Activated CD8-positive, alpha-beta memory T cell treated with anti-CD3 and anti-CD28 coated beads, Interleukin-2, amount 10 ng/mL, durations not matched to agents 7 days and 5 days (primary cell): ENCODE measurements around the gene TOLLIP. TPM values are rescaled to one million over a fixed set of nuclear protein-coding genes. Genes with fewer than 3 reads are reported as not detected.
"Not testable (repeated sequence)": the region's sequence is repeated elsewhere in the genome, so short reads cannot be mapped to it uniquely, and the experiment has no call there.

Experiments
- ATAC-seq: fragments of 150-1000 bp; cut with Tn5 transposase; one replicate; pipeline ENCODE4 v1.10.0; 2021; ENCODE audit warnings: moderate library complexity
- CTCF ChIA-PET: fragments of 350-600 bp; sonication (Branson Sonifier 250); formaldehyde crosslinking; loops from one replicate; lab custom pipeline; 2021; ENCODE audit warnings: antibody characterized with exemption; lab: Charles Lee
- DNase-seq: peaks from one replicate; pipeline ENCODE4 v3.0.0-alpha.2; 2020
- H3K27ac Mint-ChIP-seq: one replicate; pipeline ENCODE4 v1.8.0; 2021; ENCODE audit warnings: mild to moderate bottlenecking, mixed read lengths
- H3K27me3 Mint-ChIP-seq: one replicate; pipeline ENCODE4 v1.8.0; 2021; ENCODE audit warnings: mixed read lengths
- H3K36me3 Mint-ChIP-seq: one replicate; pipeline ENCODE4 v1.8.0; 2021; ENCODE audit warnings: mild to moderate bottlenecking, mixed read lengths
- H3K4me1 Mint-ChIP-seq: one replicate; pipeline ENCODE4 v1.8.0; 2021; ENCODE audit warnings: mixed read lengths
- H3K4me3 Mint-ChIP-seq: one replicate; pipeline ENCODE4 v1.8.0; 2021; ENCODE audit warnings: mild to moderate bottlenecking, moderate library complexity, mixed read lengths
- H3K9me3 Mint-ChIP-seq: one replicate; pipeline ENCODE4 v1.8.0; 2022; ENCODE audit warnings: low read depth, mixed read lengths
- total RNA-seq, 2 experiments: library from RNA; stranded (reverse); gene quantifications; one replicate each; pipeline ENCODE4 v1.2.3, GENCODE V29; 2021

TOLLIP gene
- total RNA-seq: 10 to 100 TPM; 33.3 to 35.8 TPM

DNA sequence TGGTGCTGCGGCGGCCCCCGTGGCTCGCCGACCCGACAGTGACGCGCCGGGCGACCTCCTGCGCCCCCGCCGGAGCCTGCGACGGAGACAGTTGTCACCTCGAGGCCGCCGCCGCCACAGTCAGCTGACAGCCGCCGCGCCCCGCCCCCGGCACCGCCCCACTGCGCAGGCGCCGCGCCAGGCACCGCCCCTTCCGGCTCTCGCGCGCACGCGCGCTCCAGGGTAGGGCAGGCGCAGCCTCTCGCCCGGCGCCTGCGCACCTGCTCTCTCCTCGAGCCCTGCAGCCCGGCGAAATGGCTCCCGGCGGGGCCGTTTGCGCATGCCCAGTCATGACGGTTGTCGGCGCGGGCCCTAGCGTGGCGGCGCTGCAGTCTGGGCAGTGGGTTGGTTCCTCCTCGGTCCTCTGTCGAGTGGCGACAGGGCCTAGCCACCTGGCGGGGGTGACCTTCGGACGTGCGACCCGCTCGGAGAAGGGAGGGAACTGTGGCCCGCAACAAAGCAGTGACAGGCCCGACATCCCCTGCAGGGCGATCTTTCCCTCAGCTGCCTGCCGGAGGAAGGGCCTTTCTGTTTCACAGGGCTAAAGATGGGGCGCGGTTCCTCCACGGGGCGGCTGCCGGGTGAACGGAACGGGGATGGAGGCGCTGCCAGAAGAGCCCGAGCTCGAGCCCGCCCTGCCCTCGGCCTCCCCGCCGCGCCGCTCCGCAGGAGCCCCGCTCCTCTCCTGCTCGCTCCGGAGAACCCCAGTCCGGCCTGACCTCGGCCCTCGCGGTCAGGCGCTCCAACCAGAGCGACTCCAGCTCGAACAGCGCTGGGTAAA, at the start of gene TOLLIP:
Gene TOLLIP (minus strand): TSS at position 135 of the 820 bp plus-strand sequence. CDS start 134 bp downstream, at position 1.
- DNase-seq: peak; percentile 97
- peaks cover 7% of the 10 kb centered on the region for H3K9me3 Mint-ChIP-seq
- H3K4me3 Mint-ChIP-seq: peak within 1 kb of the TSS; percentile 88
- H3K27me3 Mint-ChIP-seq: peaks cover 12% of the 10 kb centered on the region
- H3K4me1 Mint-ChIP-seq: peaks cover 29% of the 10 kb centered on the region
- CTCF ChIA-PET: interaction anchor here (0.7 to 3.0 kb wide), 8 partner anchors 11 to 265 kb away, joined by 3 to 10 read pairs (median 3); no protein-coding TSS in a partner anchor
- H3K36me3 Mint-ChIP-seq: peaks cover 19% of the 10 kb centered on the region
- peak; percentile 90 for ATAC-seq
- peak within 1 kb of the TSS; percentile 96 for H3K27ac Mint-ChIP-seq

DNA sequence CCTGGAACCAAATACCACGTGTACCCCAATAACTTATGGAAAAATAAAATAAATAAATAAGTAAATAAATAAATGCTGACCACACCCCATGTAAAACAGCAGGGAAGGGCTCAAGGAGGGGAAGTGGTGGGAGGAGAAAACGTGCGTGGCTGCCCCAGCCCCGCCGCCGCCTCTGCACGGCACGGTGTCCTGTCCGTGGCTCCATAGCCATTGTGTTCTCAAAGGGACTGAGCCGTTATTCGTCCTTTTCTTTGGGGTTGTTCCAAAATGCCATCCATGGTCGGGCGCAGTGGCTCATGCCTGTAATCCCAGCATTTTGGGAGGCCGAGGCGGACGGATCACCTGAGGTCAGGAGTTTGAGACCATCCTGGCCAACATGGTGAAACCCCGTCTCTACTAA, 49.5 kb upstream of the TOLLIP start:
- ATAC-seq, H3K27ac Mint-ChIP-seq: not testable (repeated sequence)

DNA sequence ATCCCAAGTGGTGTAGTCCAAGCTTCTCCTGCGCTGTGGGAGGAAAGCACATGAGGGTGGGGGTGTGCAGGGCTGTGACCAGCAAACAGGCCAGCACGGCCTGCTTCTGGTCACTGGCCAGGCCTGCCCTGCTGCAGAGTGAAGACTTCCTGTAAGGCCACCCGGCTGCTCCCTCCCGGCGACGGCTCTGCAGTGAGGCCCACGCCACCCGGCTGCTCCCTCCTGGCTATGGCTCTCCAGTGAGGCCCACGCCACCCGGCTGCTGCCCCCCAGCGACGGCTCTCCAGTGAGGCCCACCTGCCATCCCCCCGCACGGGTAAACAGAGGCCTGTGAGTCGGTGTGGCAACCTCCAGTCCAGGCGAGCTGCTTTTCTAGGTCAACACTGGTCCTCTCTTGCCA, 48.9 kb upstream of the TOLLIP start:
- no peak for ATAC-seq
- Mint-ChIP-seq H3K9me3 (no peaks in the 10 kb centered on the region), H3K27ac (no peak overlapping the region), H3K27me3 (peaks cover 7% of the 10 kb centered on the region), H3K4me1 (no peaks in the 10 kb centered on the region), H3K36me3 (no peaks in the 10 kb centered on the region), H3K4me3 (no peak overlapping the region)
- CTCF ChIA-PET: no interaction called here
- DNase-seq: no peak

More for the DNA sequence above, 49.5 kb upstream of the TOLLIP start:
- CTCF ChIA-PET, H3K4me1 Mint-ChIP-seq, DNase-seq, H3K4me3 Mint-ChIP-seq, H3K36me3 Mint-ChIP-seq, H3K27me3 Mint-ChIP-seq, H3K9me3 Mint-ChIP-seq: not testable (repeated sequence)

DNA sequence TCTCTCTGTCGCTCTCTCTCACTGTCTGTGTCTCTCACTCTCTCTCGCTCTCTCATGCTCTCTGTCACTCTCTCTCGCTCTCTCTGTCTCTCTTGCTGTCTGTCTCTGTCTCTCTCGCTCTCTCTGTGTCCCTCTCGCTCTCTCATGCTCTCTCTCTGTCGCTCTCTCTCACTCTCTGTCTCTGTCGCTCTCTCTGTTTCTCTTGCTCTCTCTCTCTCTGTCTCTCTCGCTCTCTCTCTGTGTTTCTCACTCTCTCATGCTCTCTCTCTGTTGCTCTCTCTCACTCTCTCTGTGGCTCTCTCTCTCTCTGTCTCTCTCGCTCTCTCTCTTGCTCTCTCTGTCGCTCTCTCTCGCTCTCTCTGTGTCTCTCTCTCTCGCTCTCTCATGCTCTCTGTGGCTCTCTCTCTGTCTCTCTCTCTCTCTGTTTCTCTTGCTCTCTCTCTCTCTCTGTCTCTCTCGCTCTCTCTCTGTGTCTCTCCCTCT, 47.1 kb upstream of the TOLLIP start:
- Mint-ChIP-seq H3K4me3 (no peak overlapping the region), H3K9me3 (no peaks in the 10 kb centered on the region), H3K27me3 (peaks cover 3% of the 10 kb centered on the region), H3K36me3 (no peaks in the 10 kb centered on the region), H3K4me1 (no peaks in the 10 kb centered on the region), H3K27ac (no peak overlapping the region)
- CTCF ChIA-PET: no interaction called here
- DNase-seq (no peak), ATAC-seq (no peak)

DNA sequence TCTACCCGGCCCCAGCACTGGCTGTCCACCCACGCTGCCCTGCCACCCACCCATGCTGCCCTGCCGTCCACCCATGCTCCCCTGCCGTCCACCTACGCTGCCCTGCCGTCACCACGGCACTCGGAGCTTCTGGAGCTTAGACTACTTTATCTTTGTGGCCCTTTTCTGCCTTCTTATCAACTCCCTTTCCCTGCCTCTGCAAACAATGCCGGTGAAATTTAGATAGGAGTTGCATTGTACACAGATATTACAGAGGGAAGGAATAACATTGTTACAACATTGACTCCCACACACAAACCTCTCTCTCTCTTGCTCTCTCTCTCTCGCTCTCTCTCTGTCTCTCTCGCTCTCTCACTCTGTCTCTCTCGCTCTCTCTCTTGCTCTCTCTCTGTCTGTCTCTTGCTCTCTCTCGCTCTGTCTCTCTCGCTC, 46.6 kb upstream of the TOLLIP start:
- CTCF ChIA-PET: no interaction called here
- H3K4me3 Mint-ChIP-seq: no peak overlapping the region
- no peak for DNase-seq
- no peaks in the 10 kb centered on the region for H3K9me3 Mint-ChIP-seq
- ATAC-seq: no peak
- H3K4me1 Mint-ChIP-seq: no peaks in the 10 kb centered on the region
- no peaks in the 10 kb centered on the region for H3K36me3 Mint-ChIP-seq
- H3K27ac Mint-ChIP-seq: no peak overlapping the region
- H3K27me3 Mint-ChIP-seq: peaks cover 3% of the 10 kb centered on the region

DNA sequence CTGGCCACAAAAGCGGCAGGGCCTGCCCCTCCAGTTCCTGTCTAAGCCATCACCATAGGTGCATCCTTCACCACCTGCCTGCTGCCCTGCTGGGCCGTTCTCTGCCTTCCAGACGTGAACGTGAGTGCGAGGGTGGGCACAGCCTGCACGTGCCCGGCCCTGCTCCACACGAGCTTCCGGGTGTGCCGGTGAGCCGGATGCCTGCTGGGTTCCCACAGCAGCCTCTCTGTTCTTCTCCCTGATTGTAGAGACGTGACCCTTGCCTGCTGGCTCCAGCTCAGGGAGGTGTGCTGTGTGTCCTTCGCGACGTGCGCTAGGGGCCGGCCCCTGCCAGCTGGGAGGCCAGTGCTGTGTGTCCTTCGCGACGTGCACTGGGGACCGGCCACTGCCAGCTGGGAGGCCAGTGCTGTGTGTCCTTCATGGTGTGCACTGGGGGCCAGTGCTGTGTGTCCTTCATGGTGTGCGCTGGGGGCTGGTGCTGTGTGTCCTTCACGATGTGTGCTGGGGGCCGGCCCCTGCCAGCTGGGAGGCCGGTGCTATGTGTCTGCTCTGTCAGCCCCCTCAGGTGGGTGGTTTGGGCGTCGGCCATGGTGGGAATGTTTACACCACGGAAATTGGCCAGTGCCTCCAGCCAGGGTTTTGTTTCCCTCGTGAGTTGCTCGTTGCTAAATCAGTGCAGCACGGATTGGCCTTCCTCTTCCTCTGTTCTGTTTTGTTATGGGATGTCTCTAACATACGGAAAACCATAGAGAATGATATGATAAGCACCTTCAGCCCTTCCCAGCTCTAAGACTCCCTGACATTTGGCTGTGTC, 44.9 kb upstream of the TOLLIP start:
- Mint-ChIP-seq H3K9me3 (no peaks in the 10 kb centered on the region), H3K27ac (no peak overlapping the region), H3K27me3 (peaks cover 3% of the 10 kb centered on the region), H3K4me3 (no peak overlapping the region), H3K4me1 (no peaks in the 10 kb centered on the region), H3K36me3 (no peaks in the 10 kb centered on the region)
- DNase-seq (no peak), ATAC-seq (no peak)
- CTCF ChIA-PET: no interaction called here

DNA sequence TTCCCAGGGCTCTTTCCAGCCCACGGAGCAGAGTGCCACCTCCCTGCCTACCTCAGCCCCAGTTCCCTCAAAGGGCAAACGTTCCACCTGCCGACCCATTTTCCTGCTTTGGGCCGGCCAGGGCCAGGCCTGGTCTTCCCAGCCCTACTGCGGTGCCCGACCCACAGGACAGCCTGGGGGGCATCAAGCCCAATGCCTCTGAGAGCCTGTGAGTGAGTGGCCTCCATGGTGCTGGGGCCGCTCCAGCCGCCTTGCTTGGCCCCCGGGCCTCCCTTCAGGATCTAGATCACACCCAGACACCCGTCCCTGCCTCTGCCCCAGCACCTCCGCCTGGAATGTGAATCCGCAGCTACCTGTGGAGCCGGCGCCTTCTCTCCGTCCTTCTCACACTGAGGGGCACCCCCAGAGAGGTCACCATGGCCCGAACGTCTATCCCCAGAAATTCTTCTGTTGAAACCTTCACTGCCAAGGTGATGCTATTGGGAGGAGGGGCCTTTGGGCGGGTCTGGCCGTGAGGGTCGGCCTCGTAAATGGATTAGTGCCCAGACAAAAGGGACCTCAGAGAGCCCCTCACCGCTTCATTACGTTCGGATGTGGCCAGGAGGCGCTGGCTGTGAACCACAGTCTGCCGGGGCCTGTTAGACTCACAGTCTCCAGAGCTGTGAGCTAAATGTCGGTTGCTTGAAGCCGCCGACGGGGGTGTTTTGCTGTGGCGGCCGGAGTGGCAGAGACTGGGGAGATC, 44.1 kb upstream of the TOLLIP start:
- no peak overlapping the region for H3K4me3 Mint-ChIP-seq
- H3K9me3 Mint-ChIP-seq: no peaks in the 10 kb centered on the region
- H3K4me1 Mint-ChIP-seq: no peaks in the 10 kb centered on the region
- DNase-seq (no peak), ATAC-seq (no peak)
- CTCF ChIA-PET: no interaction called here
- peaks cover 3% of the 10 kb centered on the region for H3K27me3 Mint-ChIP-seq
- no peaks in the 10 kb centered on the region for H3K36me3 Mint-ChIP-seq
- H3K27ac Mint-ChIP-seq: no peak overlapping the region

DNA sequence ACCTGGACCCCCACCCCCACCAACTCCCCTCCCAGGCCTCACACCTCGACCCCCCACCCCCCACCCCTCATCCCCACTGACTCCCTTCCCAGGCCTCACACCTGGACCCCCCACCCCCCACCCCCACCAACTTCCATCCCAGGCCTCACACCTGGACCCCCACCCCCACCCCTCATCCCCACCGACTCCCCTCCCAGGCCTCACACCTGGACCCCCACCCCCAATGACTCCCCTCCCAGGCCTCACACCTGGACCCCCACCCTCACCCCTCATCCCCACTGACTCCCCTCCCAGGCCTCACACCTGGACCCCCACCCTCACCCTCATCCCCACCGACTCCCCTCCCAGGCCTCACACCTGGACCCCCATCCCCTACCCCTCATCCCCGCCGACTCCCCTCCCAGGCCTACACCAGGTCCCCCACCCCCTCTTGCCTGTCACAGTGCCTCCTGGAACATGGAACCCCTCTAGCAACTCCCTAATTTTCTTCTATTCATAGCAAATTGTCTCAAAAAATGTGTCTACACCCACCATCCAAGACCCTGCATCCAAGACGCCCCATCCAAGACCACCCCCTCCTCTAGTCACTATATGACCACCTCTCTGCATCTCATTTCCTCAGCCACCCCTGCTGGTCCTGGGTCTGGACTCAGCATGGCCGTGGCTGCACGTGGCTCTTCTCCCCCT, 43.4 kb upstream of the TOLLIP start:
- CTCF ChIA-PET: no interaction called here
- no peak overlapping the region for H3K4me3 Mint-ChIP-seq
- peaks cover 3% of the 10 kb centered on the region for H3K27me3 Mint-ChIP-seq
- no peaks in the 10 kb centered on the region for H3K36me3 Mint-ChIP-seq
- no peak for ATAC-seq
- H3K9me3 Mint-ChIP-seq: no peaks in the 10 kb centered on the region
- H3K27ac Mint-ChIP-seq: no peak overlapping the region
- no peaks in the 10 kb centered on the region for H3K4me1 Mint-ChIP-seq
- DNase-seq: no peak

DNA sequence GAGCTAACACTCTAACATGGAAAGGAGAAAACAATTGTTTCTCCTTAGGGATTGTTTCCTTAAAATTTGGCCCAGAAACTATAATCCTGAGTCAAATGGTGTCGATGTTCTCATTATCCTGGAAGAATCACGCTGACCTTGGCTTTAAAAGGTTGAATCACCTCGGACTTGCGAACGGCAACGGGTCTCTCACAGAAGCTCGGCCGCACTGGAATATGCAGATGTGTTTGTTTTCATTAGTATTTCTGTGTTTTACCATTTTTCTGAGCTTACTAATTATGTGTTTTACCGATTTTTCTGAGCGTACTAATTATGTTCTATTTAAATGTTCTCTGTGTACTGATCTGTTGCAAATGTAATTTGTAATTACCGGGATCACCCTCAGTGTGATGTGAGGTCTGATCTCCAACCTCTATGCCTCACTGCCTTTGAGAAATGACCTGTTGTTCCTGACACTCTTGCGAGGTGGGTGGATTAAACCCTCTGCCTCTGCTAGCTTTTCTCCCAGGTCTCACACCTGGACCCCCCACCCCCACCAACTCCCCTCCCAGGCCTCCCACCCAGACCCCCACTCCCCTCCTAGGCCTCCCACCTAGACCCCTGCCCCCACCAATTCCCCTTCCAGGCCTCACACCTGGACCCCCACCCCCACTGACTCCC, 42.0 kb upstream of the TOLLIP start:
- DNase-seq (no peak), ATAC-seq (no peak)
- Mint-ChIP-seq H3K9me3 (no peaks in the 10 kb centered on the region), H3K4me1 (peaks cover 2% of the 10 kb centered on the region), H3K36me3 (no peaks in the 10 kb centered on the region), H3K4me3 (no peak overlapping the region), H3K27me3 (no peaks in the 10 kb centered on the region), H3K27ac (no peak overlapping the region)
- CTCF ChIA-PET: no interaction called here

DNA sequence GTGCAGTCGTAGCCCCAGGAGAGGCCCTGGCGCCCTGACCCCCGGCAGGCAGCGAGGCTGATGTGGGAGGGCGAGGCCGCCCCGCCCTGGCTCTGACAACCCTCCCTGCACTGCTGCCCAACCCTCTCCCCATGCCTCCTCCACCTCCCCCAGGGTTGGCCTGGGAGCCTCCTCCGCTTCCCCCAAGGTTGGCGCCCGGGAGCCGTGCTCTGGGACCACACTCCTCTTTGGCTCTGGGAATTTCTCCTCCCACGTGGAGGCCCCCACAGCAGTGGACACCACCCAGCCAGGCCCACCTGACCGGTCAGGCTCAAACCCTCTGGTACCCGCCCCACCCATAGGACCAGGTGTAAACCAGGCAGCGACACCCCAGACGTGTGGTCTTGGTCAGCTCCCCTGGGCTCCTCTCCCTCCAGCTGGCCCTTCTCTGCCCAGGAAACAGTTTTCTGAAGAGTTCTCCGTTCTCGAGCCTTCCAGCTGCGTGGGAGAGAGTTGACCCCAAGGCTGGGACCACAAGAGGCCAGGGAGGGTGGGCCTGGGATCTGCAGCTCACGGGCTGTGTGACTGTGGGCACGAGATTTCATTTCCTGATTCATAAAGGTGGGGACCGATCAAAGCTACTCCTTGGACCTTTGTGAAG, 40.8 kb upstream of the TOLLIP start:
- no peaks in the 10 kb centered on the region for H3K9me3 Mint-ChIP-seq
- no peaks in the 10 kb centered on the region for H3K36me3 Mint-ChIP-seq
- CTCF ChIA-PET: no interaction called here
- no peaks in the 10 kb centered on the region for H3K27me3 Mint-ChIP-seq
- no peak for ATAC-seq
- DNase-seq: no peak
- peaks cover 13% of the 10 kb centered on the region for H3K4me1 Mint-ChIP-seq
- no peak overlapping the region for H3K27ac Mint-ChIP-seq
- H3K4me3 Mint-ChIP-seq: no peak overlapping the region

DNA sequence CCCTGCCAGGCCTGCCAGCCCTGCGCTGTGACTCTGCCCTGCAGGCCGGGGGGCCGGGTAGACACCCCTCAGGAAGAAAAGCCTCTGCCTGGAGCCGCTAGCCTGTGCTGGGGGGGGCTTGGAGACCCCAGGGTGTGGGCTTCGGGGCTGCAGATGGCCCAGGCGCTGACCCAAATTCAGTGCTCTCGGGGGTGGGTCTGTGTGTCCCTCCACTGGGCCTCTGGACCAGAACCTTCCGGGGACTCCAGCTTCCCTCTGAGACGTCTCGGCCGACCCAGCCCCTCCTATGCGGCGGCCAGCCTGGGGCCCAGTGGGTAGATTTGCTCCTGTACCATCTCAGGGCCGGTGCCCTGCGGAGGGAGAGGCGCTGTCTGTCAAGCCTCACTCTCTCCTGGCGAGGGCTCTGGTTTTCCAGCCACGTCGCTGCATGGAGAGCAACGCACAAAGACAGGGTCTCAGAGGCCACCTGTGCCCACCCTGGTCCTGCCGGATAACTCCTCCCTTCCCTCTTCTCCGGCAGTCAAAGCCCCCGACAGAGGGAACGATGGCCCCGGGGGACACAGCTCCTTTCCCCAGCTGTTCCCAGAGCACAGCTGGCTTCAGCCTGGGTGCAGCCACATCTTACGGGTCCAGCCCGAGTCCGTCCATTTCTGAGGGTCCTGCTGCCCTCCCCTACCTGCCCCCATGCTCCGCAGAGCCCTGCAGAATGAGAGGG, 40.1 kb upstream of the TOLLIP start:
- H3K36me3 Mint-ChIP-seq: no peaks in the 10 kb centered on the region
- H3K4me1 Mint-ChIP-seq: peaks cover 14% of the 10 kb centered on the region
- ATAC-seq (no peak), DNase-seq (no peak)
- H3K9me3 Mint-ChIP-seq: no peaks in the 10 kb centered on the region
- no peak overlapping the region for H3K27ac Mint-ChIP-seq
- H3K27me3 Mint-ChIP-seq: no peaks in the 10 kb centered on the region
- CTCF ChIA-PET: no interaction called here
- no peak overlapping the region for H3K4me3 Mint-ChIP-seq
